Left lung (tissue), 10 donors: Measurements from ENCODE around the gene SELE. TPM values are rescaled to one million over a fixed set of nuclear protein-coding genes. Genes with fewer than 3 reads are reported as not detected.

Experiments
- ATAC-seq: fragments of 200-7000 bp; cut with Tn5 transposase; one replicate; pipeline ENCODE4 v1.9.1; 2020; ENCODE audit warnings: moderate library complexity
- DNase-seq, 4 donors: peaks; one replicate each; pipeline ENCODE4 v3.0.0-alpha.2; 2013 to 2020
- H3K27ac ChIP-seq, 2 donors: fragments of 200-600 bp; sonication (generic) in 1 of 2; one replicate each; pipeline versions ENCODE4 v1.5.0 to v1.8.0; 2020 to 2021
- H3K27me3 ChIP-seq, 2 donors: fragments of 200-600 bp; sonication (generic) in 1 of 2; one replicate each; pipeline versions ENCODE4 v1.5.0 to v1.8.0; 2020 to 2021
- H3K36me3 ChIP-seq, 2 donors: fragments of 200-600 bp; sonication (generic) in 1 of 2; one replicate each; pipeline versions ENCODE4 v1.5.0 to v1.8.0; 2020 to 2021
- H3K4me1 ChIP-seq, 2 donors: fragments of 200-600 bp; one replicate each; pipeline ENCODE4 v1.8.0; 2021
- H3K4me3 ChIP-seq, 2 donors: fragments of 200-600 bp; sonication (generic) in 1 of 2; one replicate each; pipeline versions ENCODE4 v1.5.0 to v1.8.0; 2020 to 2021; ENCODE audit warnings: mild to moderate bottlenecking in 1 of 2
- H3K9me3 ChIP-seq, 2 donors: fragments of 200-600 bp; sonication (generic) in 1 of 2; one replicate each; pipeline versions ENCODE4 v1.5.0 to v1.8.0; 2020 to 2021
- intact Hi-C, 2 donors: fragments of 100-400 bp; cut with DNase I; formaldehyde crosslinking; loops; one replicate each; pipeline versions ENCODE4 v1.11.2 to v1.14.2; 2022
- polyA plus RNA-seq, 6 donors: library from polyadenylated mRNA; unstranded; fragments of 120-200 nt; gene quantifications; one replicate each; pipeline ENCODE4 v1.2.1, GENCODE V29; 2013; ENCODE audit not compliant: insufficient read length in 6 of 6
- total RNA-seq, 2 donors: library from RNA; stranded (reverse); fragmentation: NEBNext Ultra II Directional; extraction: Animal tissue kit (Norgen Biotek cat#: 25700); gene quantifications; one replicate each; pipeline ENCODE4 v1.2.1, GENCODE V29; 2021
- TF ChIP-seq, protein P1 (sequence below), 2 donors: fragments of 200-600 bp; sonication (generic) in 1 of 2; IDR thresholded peaks; one replicate each; pipeline versions ENCODE4 v1.5.0 to v1.8.0; 2021; ENCODE audit warnings: antibody characterized with exemption in 2 of 2
- donor health status: DM: no; HTN: yes; CAD: no.
- donor health status: DM: no; HTN: no; CAD: no.

Gene SELE
- total and polyA plus RNA-seq, 8 donors, result 0.15 to 3.4 (median 0.20) TPM; not detected in 1

DNA sequence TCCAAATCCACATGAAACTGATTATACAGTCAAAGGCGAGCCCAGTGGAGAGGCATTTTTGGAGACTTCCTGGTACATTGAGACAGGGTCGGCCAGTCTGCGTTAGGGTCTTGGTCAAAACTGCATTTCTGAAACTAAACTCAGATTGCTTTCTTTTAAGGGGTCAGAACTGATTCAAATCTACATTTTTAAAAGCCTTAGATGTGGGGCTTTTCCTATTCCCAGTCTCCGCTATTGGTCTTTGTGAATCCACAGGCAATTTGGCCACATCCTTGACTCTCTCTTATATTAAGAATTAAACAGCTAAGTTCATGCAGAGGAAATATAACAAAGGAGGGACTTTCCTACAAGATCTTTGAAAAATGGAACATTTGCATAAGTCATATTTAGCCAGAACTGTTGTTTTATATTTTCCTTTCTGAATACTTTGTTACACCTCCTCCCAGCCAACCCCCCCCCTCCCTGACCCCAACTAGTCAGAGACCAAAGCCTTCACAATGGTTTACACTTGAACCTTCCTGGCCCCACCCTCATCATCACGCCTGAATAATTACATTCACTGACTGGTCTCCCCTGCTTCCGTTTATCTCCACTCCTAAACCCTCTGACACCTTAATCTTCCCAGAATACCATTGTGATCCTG, 53.4 kb downstream of the SELE start:
- Histone ChIP-seq H3K36me3 (no peaks in the 10 kb centered on the region), H3K4me1 (peaks cover 0 to 5% of the 10 kb centered on the region in 2 donors), H3K9me3 (no peaks in the 10 kb centered on the region), H3K4me3 (no peak overlapping the region), H3K27me3 (no peaks in the 10 kb centered on the region), H3K27ac (no peak overlapping the region)
- ATAC-seq, result no peak
- TF ChIP-seq, protein P1, sequence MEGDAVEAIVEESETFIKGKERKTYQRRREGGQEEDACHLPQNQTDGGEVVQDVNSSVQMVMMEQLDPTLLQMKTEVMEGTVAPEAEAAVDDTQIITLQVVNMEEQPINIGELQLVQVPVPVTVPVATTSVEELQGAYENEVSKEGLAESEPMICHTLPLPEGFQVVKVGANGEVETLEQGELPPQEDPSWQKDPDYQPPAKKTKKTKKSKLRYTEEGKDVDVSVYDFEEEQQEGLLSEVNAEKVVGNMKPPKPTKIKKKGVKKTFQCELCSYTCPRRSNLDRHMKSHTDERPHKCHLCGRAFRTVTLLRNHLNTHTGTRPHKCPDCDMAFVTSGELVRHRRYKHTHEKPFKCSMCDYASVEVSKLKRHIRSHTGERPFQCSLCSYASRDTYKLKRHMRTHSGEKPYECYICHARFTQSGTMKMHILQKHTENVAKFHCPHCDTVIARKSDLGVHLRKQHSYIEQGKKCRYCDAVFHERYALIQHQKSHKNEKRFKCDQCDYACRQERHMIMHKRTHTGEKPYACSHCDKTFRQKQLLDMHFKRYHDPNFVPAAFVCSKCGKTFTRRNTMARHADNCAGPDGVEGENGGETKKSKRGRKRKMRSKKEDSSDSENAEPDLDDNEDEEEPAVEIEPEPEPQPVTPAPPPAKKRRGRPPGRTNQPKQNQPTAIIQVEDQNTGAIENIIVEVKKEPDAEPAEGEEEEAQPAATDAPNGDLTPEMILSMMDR (IDR thresholded peaks at IDR 0.05), result no peak
- intact Hi-C loops, result no loop called here
- DNase-seq, result no peak

DNA sequence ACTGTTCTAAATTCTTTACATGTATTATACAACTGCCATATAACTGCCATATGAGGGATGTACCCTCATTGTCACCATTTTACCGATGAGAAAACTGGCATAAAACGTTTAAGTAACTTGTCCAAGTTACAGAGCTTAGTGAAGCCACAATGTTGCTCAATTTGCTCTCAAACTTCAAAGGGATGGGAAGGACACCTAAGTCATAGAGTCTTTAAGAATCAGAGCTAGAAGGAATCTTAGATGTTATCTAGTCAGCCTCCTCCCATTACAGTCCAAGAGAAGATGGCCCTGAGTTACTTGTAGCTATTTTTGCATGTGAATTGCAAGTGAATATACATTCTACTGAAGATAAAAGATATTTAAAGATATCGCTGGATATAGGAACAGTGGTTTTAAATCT, 54.2 kb downstream of the SELE start:
- no peak for DNase-seq
- TF ChIP-seq, protein P1 (IDR thresholded peaks at IDR 0.05), result no peak
- Histone ChIP-seq H3K27ac (no peak overlapping the region), H3K36me3 (no peaks in the 10 kb centered on the region), H3K9me3 (no peaks in the 10 kb centered on the region), H3K4me3 (no peak overlapping the region), H3K27me3 (no peaks in the 10 kb centered on the region), H3K4me1 (peaks cover 0 to 5% of the 10 kb centered on the region in 2 donors)
- intact Hi-C loops, result no loop called here
- ATAC-seq, result no peak

DNA sequence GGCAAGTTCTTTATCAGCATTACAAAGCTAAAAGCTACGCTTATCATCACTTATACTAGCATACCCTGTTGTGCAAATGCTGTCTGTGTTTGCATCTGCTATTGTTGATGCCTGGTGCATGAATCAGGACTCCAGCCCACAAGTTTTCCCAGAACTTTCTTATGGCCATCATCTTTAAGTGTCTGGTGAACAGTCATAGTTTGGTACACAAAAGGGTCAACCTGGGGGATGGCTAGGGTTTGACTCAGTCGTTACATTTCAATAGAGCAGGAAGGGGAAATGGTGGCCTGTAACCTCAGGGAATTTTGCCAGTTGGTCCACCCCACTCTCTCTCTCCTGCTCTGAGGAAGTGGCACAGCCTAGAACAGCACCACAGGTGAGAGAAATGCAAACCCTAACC, 57.9 kb downstream of the SELE start:
- no peak overlapping the region for H3K27ac ChIP-seq
- DNase-seq (no peak), ATAC-seq (peak; percentile 62)
- TF ChIP-seq, protein P1 (IDR thresholded peaks at IDR 0.05), result no peak
- no peak overlapping the region for H3K4me3 ChIP-seq
- peaks cover 0 to 2% of the 10 kb centered on the region in 2 donors for H3K9me3 ChIP-seq
- no peaks in the 10 kb centered on the region for H3K36me3 ChIP-seq
- intact Hi-C loops, result no loop called here
- H3K4me1 ChIP-seq, result peaks cover 0 to 5% of the 10 kb centered on the region in 2 donors
- H3K27me3 ChIP-seq, result no peaks in the 10 kb centered on the region

Other genes starting within 250 kb of the SELE start
- gene SLC19A2, start 248.1 kb downstream of the SELE start, total RNA-seq, result 10 to 100 TPM; 12.0 to 15.4 TPM
- 10 to 100 TPM; 13.2 to 16.1 (median 13.9) TPM for gene SLC19A2, start 248.1 kb downstream of the SELE start, polyA plus RNA-seq
- gene F5, start 147.6 kb downstream of the SELE start, total RNA-seq, result 1 to 10 TPM in 1 of 2 donors, under 1 TPM in 1; 0.90 to 7.2 TPM
- gene F5, start 147.6 kb downstream of the SELE start, polyA plus RNA-seq, result under 1 TPM; 0.03 to 0.38 (median 0.20) TPM
- 10 to 100 TPM; 22.0 to 27.0 TPM for gene SELP, start 104.0 kb downstream of the SELE start, total RNA-seq
- gene SELP, start 104.0 kb downstream of the SELE start, polyA plus RNA-seq, result 10 to 100 TPM in 1 of 6 donors, 1 to 10 TPM in 5; 6.3 to 11.4 (median 6.9) TPM
- gene SELL, start 22.5 kb downstream of the SELE start, total RNA-seq, result 10 to 100 TPM; 10.2 to 59.2 TPM
- gene SELL, start 22.5 kb downstream of the SELE start, polyA plus RNA-seq, result 1 to 10 TPM; 2.6 to 4.5 (median 3.6) TPM
- 1 to 10 TPM; 4.8 to 5.4 TPM for gene METTL18, start 60.8 kb upstream of the SELE start, total RNA-seq
- gene METTL18, start 60.8 kb upstream of the SELE start, polyA plus RNA-seq, result 10 to 100 TPM; 13.2 to 15.5 (median 14.1) TPM
- 10 to 100 TPM in 1 of 2 donors, 1 to 10 TPM in 1; 9.5 to 10.8 TPM for gene SCYL3, start 159.8 kb upstream of the SELE start, total RNA-seq
- gene SCYL3, start 159.8 kb upstream of the SELE start, polyA plus RNA-seq, result 10 to 100 TPM; 19.3 to 23.6 (median 20.6) TPM